ENCODE results near the gene KHDRBS1. TPM values are rescaled to one million over a fixed set of nuclear protein-coding genes. Genes with fewer than 3 reads are reported as not detected.

KHDRBS1 gene
- polyA plus RNA-seq, 3 donors = 244 to 280 (median 259) TPM

Other genes with a start within 250 kb of the KHDRBS1 start
- 10 to 100 TPM in 2 of 3 donors, 1 to 10 TPM in 1; 8.6 to 10.6 (median 10.1) TPM for gene ADGRB2, start 249.5 kb upstream of the KHDRBS1 start, polyA plus RNA-seq (ENCODE audit: insufficient read length in 3 of 3)
- gene SPOCD1, start 197.8 kb upstream of the KHDRBS1 start, polyA plus RNA-seq (ENCODE audit: insufficient read length in 3 of 3) = under 1 TPM; 0.04 to 0.45 (median 0.31) TPM
- 100 to 1,000 TPM; 248 to 273 (median 269) TPM for gene PTP4A2, start 75.5 kb upstream of the KHDRBS1 start, polyA plus RNA-seq (ENCODE audit: insufficient read length in 3 of 3)
- 10 to 100 TPM; 17.1 to 18.2 (median 18.0) TPM for gene TMEM39B, start 59.1 kb downstream of the KHDRBS1 start, polyA plus RNA-seq (ENCODE audit: insufficient read length in 3 of 3)
- gene KPNA6, start 94.2 kb downstream of the KHDRBS1 start, polyA plus RNA-seq (ENCODE audit: insufficient read length in 3 of 3) = 10 to 100 TPM; 32.2 to 38.2 (median 33.0) TPM
- gene TXLNA, start 165.8 kb downstream of the KHDRBS1 start, polyA plus RNA-seq (ENCODE audit: insufficient read length in 3 of 3) = 10 to 100 TPM; 44.8 to 45.2 (median 44.9) TPM
- gene CCDC28B, start 186.7 kb downstream of the KHDRBS1 start, polyA plus RNA-seq (ENCODE audit: insufficient read length in 3 of 3) = 10 to 100 TPM; 19.2 to 22.1 (median 21.8) TPM
- gene IQCC, start 191.8 kb downstream of the KHDRBS1 start, polyA plus RNA-seq (ENCODE audit: insufficient read length in 3 of 3) = 1 to 10 TPM; 6.8 to 7.2 (median 7.2) TPM
- gene DCDC2B, start 195.2 kb downstream of the KHDRBS1 start, polyA plus RNA-seq (ENCODE audit: insufficient read length in 3 of 3) = under 1 TPM; 0.37 to 0.74 (median 0.62) TPM
- gene TMEM234, start 208.5 kb downstream of the KHDRBS1 start, polyA plus RNA-seq (ENCODE audit: insufficient read length in 3 of 3) = 10 to 100 TPM; 21.1 to 27.3 (median 23.6) TPM
- gene EIF3I, start 208.5 kb downstream of the KHDRBS1 start, polyA plus RNA-seq (ENCODE audit: insufficient read length in 3 of 3) = 100 to 1,000 TPM; 177 to 208 (median 192) TPM
- 1 to 10 TPM; 7.1 to 10.0 (median 8.7) TPM for gene FAM167B, start 233.4 kb downstream of the KHDRBS1 start, polyA plus RNA-seq (ENCODE audit: insufficient read length in 3 of 3)
- 1 to 10 TPM; 4.5 to 6.3 (median 5.2) TPM for gene LCK, start 237.4 kb downstream of the KHDRBS1 start, polyA plus RNA-seq (ENCODE audit: insufficient read length in 3 of 3)

Data from right renal cortex interstitium (tissue), 3 donors.